ENCODE results near the gene NUMB.

GRCh38 chr14:73324533-73324932 lies 133.8 kb downstream of the NUMB start:
- TF ChIP-seq EZH2phosphoT487 (IDR thresholded peaks at IDR 0.05; ENCODE audit: insufficient read depth, low read depth) (no peak), EZH2 (IDR thresholded peaks at IDR 0.05; ENCODE audit: insufficient read depth, poor library complexity, severe bottlenecking) (no peak)

Data from GM23248 (cell line).